ENCODE measurements around the gene STK26. TPM values are rescaled to one million over a fixed set of nuclear protein-coding genes. Genes with fewer than 3 reads are reported as not detected.

STK26 gene
- total RNA-seq, 2 donors from 2014 or later, result 19.2 to 21.9 TPM

GRCh38 chrX:132115792-132116191 is 92.7 kb downstream of the STK26 start:
- H3K36me3 ChIP-seq, result no peaks in the 10 kb centered on the region
- no peaks in the 10 kb centered on the region for H3K27me3 ChIP-seq
- intact Hi-C loops (cut with DNase I), result no loop called here
- TF ChIP-seq CTCF (IDR thresholded peaks at IDR 0.05), result no peak
- DNase-seq, result no peak
- H3K4me3 ChIP-seq, result no peak overlapping the region
- no peak overlapping the region for H3K9ac ChIP-seq (ENCODE audit: low read depth in 2 of 2, low read length in 2 of 2)
- H3K9me3 ChIP-seq, result no peaks in the 10 kb centered on the region
- H3K27ac ChIP-seq, result no peak overlapping the region
- H3K4me1 ChIP-seq, result no peaks in the 10 kb centered on the region

DNA sequence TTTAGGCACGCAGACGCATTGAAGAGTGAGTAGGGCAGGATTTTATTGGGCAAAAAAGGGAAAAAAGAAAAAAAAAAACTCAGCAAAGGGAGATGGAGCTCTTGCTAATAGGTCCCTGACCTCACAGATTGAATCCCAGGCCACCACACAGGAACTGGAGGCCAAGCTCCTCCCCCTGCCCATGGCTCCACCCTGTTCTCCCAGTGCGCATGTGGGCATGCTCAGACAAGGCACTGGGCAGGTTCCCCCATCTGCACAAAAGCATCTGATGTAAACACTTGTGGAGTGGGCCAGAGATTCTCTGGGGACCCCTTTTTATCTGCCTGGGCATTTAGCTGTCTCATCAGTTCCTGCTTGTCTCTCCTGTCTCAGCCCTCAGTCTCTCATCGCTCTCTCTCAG is 95.3 kb downstream of the STK26 start:
- Histone ChIP-seq H3K27me3 (no peaks in the 10 kb centered on the region), H3K4me1 (no peaks in the 10 kb centered on the region), H3K9ac (ENCODE audit: low read depth in 2 of 2, low read length in 2 of 2) (no peak overlapping the region), H3K4me3 (no peak overlapping the region), H3K27ac (no peak overlapping the region), H3K36me3 (no peaks in the 10 kb centered on the region), H3K9me3 (no peaks in the 10 kb centered on the region)
- TF ChIP-seq CTCF (IDR thresholded peaks at IDR 0.05), result no peak
- DNase-seq, result no peak
- intact Hi-C loops (cut with DNase I), result no loop called here

DNA sequence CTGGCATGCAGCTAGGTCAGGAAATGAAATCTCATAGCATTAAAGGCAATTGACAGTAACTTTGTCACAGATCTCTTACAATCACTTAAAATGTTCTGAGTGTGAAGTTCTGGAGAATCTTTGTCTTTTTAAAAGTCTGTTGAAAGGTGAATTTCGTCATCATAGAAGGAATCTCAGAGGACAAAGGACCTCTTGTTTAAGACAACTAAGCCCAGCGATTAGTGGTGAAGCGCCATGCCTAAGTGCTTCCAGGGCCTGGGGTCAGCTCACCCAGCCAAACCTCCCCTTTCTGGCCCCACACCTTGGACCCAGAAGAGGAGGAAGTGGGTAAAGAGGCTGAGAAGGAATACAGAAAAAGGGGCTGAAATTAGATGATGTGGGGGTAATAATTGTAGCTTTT is 96.2 kb downstream of the STK26 start:
- intact Hi-C loops (cut with DNase I), result no loop called here
- Histone ChIP-seq H3K27me3 (no peaks in the 10 kb centered on the region), H3K4me3 (no peak overlapping the region), H3K36me3 (no peaks in the 10 kb centered on the region), H3K9ac (ENCODE audit: low read depth in 2 of 2, low read length in 2 of 2) (no peak overlapping the region), H3K9me3 (no peaks in the 10 kb centered on the region), H3K4me1 (no peaks in the 10 kb centered on the region), H3K27ac (no peak overlapping the region)
- TF ChIP-seq CTCF (IDR thresholded peaks at IDR 0.05), result no peak
- DNase-seq, result no peak

DNA sequence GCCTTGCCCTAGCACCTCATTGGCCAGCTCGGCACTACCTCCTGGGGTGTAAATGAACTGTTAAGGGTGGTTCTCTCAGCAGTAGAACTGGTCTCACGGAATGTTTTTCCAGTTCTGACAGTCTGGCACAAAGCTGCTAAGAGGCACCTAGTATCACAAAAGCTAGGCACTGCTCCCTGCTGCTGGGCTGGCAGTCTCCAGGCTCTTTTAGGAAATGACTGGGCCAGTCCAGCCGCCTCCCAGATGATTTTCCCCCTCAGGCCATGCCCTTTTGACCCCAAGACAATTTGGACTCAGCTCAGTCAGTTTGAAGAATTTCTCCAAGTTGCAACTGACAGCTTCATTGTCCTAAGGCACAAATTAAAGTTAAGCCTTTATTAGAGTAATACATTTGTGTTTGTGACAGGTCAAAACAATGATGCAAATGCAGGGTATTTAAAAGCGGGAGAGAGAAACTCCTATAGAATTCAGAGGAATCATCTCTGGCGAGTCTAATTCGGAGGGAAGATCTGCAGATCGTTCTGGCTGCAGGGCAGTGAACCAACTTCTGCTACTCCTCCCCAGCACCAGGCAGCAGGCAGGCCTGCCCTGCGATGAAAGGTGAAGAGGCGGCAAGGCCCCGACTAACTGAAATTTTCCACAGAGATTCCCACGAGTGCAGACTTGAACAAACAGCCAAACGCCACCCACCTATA is 96.9 kb downstream of the STK26 start:
- Histone ChIP-seq H3K27ac (no peak overlapping the region), H3K9ac (ENCODE audit: low read depth in 2 of 2, low read length in 2 of 2) (no peak overlapping the region), H3K9me3 (no peaks in the 10 kb centered on the region), H3K4me1 (no peaks in the 10 kb centered on the region), H3K36me3 (no peaks in the 10 kb centered on the region), H3K27me3 (no peaks in the 10 kb centered on the region), H3K4me3 (no peak overlapping the region)
- TF ChIP-seq CTCF (IDR thresholded peaks at IDR 0.05), result no peak
- intact Hi-C loops (cut with DNase I), result no loop called here
- no peak for DNase-seq

DNA sequence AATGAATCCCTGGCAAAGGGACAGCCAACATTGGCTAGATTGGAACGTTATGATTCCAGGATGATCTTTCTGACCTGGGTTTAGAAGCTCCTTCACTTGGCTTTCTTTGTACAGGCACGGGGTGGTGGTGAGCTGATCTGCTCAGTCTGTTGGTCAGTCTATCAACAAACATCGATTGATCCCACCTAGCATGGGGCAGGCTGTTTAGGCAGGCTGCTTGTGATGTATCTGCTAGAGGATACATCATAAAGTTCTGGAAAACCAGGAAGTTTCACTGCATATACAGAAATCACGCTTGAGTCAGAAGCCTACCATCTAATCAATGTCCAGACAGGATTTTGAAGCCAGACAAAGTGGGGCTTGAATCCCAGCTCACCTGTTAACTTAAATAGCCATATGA is 97.8 kb downstream of the STK26 start:
- no peaks in the 10 kb centered on the region for H3K36me3 ChIP-seq
- no peaks in the 10 kb centered on the region for H3K4me1 ChIP-seq
- no peak overlapping the region for H3K27ac ChIP-seq
- no peak for DNase-seq
- H3K4me3 ChIP-seq, result no peak overlapping the region
- intact Hi-C loops (cut with DNase I), result no loop called here
- H3K9me3 ChIP-seq, result no peaks in the 10 kb centered on the region
- no peak for TF ChIP-seq CTCF (IDR thresholded peaks at IDR 0.05)
- no peaks in the 10 kb centered on the region for H3K27me3 ChIP-seq
- no peak overlapping the region for H3K9ac ChIP-seq (ENCODE audit: low read depth in 2 of 2, low read length in 2 of 2)

Other genes starting within 250 kb of the STK26 start
- gene FRMD7, start 104.7 kb downstream of the STK26 start, total RNA-seq, result not detected
- 10 to 100 TPM; 18.6 to 27.3 TPM for gene RAP2C, start 196.1 kb downstream of the STK26 start, total RNA-seq

All from colonic mucosa (tissue), 4 donors.